ENCODE data around the gene OTUD5. TPM values are rescaled to one million over a fixed set of nuclear protein-coding genes. Genes with fewer than 3 reads are reported as not detected.

The OTUD5 gene
- total RNA-seq, 2 donors from 2014 or later, result 50.3 to 56.5 TPM

DNA sequence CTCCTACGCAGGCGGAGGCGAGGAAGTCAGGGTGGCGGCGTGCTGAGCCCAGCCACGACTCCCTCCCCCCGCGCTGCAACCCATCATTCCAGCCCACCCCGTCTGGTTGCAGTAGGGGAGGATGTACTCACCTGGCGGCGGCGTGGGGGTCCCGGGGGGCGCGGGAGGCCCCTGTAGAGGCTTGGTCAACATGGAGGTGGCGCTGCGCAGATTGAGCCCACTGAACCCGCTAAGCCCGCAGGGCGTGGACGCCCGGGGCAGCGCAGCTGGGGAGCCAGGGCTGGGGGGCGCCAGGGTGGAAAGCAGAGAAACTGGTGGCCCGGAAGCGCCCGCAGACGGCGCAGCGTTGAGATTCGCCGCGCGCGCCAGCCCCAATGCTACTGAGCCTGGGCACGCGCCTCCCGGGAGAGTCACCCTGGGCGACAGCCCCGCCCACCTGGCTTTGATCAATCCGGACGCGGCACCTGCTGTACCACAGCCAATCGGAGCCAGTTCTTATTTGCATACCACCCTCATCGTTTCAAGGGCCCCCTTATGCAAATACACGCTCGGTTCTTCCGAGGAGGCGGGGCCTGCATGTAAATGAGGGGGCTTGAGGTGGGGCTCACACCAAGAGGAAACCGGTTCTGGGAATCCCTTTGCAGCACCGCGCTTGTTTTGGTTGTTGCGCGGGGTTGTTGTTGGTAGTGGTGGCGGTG, 38.6 kb downstream of the OTUD5 start, which contains the start of gene PIM2:
Gene PIM2 (minus strand): TSS at position 382 of the 698 bp plus-strand sequence. CDS start 190 bp downstream, at position 192.
- Mint-ChIP-seq H3K36me3 (ENCODE audit: low read depth) (peaks cover 47% of the 10 kb centered on the region), H3K27ac (peak within 1 kb of the TSS; percentile 98)
- H3K27me3 ChIP-seq (ENCODE audit: control insufficient read depth, insufficient read depth, low read length, poor library complexity, severe bottlenecking), result no peaks in the 10 kb centered on the region

DNA sequence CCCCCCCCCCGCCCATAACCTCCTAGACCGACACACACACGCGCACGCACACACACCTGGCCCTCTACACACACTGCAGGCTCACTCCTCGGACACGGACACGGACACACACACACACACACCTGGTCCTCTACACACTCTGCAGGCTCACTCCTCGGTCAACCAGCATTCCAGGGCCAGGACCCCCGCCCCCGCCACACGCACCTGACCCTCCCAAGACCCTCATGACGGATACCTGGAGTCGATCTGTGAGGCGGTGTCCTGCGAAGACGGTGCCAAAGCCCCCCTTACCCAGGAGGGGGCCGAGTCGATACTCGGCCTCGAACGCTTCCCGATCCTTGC, 39.1 kb downstream of the OTUD5 start:
- Mint-ChIP-seq H3K27ac (peak overlapping the region; percentile 93), H3K4me3 (peak overlapping the region; percentile 90), H3K4me1 (peaks cover 28% of the 10 kb centered on the region), H3K9me3 (peaks cover 56% of the 10 kb centered on the region), H3K27me3 (ENCODE audit: insufficient read depth) (no peaks in the 10 kb centered on the region), H3K36me3 (ENCODE audit: low read depth) (peaks cover 47% of the 10 kb centered on the region)
- no peaks in the 10 kb centered on the region for H3K4me1 ChIP-seq (ENCODE audit: control insufficient read depth, insufficient read depth, low read length)
- 0% methylated on average over 14 of the region's 23 CpGs; no CpG with 5 or more reads in 1 of the 2 experiments for WGBS, 2 experiments (ENCODE audit: insufficient coverage in 1 of 2, insufficient read length in 1 of 2)
- DNase-seq, result no peak
- TF ChIP-seq, protein P1, sequence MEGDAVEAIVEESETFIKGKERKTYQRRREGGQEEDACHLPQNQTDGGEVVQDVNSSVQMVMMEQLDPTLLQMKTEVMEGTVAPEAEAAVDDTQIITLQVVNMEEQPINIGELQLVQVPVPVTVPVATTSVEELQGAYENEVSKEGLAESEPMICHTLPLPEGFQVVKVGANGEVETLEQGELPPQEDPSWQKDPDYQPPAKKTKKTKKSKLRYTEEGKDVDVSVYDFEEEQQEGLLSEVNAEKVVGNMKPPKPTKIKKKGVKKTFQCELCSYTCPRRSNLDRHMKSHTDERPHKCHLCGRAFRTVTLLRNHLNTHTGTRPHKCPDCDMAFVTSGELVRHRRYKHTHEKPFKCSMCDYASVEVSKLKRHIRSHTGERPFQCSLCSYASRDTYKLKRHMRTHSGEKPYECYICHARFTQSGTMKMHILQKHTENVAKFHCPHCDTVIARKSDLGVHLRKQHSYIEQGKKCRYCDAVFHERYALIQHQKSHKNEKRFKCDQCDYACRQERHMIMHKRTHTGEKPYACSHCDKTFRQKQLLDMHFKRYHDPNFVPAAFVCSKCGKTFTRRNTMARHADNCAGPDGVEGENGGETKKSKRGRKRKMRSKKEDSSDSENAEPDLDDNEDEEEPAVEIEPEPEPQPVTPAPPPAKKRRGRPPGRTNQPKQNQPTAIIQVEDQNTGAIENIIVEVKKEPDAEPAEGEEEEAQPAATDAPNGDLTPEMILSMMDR (conservative IDR thresholded peaks at IDR 0.05), result no peak
- H3K36me3 ChIP-seq (ENCODE audit: control insufficient read depth, insufficient read depth, low read length), result peaks cover 32% of the 10 kb centered on the region
- no peaks in the 10 kb centered on the region for H3K27me3 ChIP-seq (ENCODE audit: control insufficient read depth, insufficient read depth, low read length, poor library complexity, severe bottlenecking)
- H3K9me3 ChIP-seq (ENCODE audit: control insufficient read depth, low read length), result no peaks in the 10 kb centered on the region
- peak overlapping the region; percentile 77 for H3K9ac ChIP-seq (ENCODE audit: extremely low read depth, low read length, poor library complexity, severe bottlenecking)
- H3K4me3 ChIP-seq (ENCODE audit: low read length), result peak overlapping the region; percentile 88
- H3K27ac ChIP-seq (ENCODE audit: low read depth, low read length), result no peak overlapping the region

More for the DNA sequence above, 38.6 kb downstream of the OTUD5 start, which contains the start of gene PIM2:
- Histone ChIP-seq H3K9ac (ENCODE audit: extremely low read depth, low read length, poor library complexity, severe bottlenecking) (peak within 1 kb of the TSS; percentile 83), H3K9me3 (ENCODE audit: control insufficient read depth, low read length) (no peaks in the 10 kb centered on the region), H3K36me3 (ENCODE audit: control insufficient read depth, insufficient read depth, low read length) (peaks cover 31% of the 10 kb centered on the region), H3K27ac (ENCODE audit: low read depth, low read length) (peak within 1 kb of the TSS; percentile 69), H3K4me3 (ENCODE audit: low read length) (peak within 1 kb of the TSS; percentile 88), H3K4me1 (ENCODE audit: control insufficient read depth, insufficient read depth, low read length) (no peaks in the 10 kb centered on the region)
- Mint-ChIP-seq H3K9me3 (peaks cover 56% of the 10 kb centered on the region), H3K4me1 (peaks cover 28% of the 10 kb centered on the region), H3K4me3 (peak within 1 kb of the TSS; percentile 90), H3K27me3 (ENCODE audit: insufficient read depth) (no peaks in the 10 kb centered on the region)
- WGBS, 2 experiments (ENCODE audit: insufficient coverage in 1 of 2, insufficient read length in 1 of 2), result 0% methylated on average over 42 of the region's 55 CpGs; no CpG with 5 or more reads in 1 of the 2 experiments
- TF ChIP-seq, protein P1 (conservative IDR thresholded peaks at IDR 0.05), result no peak
- DNase-seq, result peak; percentile 95

DNA sequence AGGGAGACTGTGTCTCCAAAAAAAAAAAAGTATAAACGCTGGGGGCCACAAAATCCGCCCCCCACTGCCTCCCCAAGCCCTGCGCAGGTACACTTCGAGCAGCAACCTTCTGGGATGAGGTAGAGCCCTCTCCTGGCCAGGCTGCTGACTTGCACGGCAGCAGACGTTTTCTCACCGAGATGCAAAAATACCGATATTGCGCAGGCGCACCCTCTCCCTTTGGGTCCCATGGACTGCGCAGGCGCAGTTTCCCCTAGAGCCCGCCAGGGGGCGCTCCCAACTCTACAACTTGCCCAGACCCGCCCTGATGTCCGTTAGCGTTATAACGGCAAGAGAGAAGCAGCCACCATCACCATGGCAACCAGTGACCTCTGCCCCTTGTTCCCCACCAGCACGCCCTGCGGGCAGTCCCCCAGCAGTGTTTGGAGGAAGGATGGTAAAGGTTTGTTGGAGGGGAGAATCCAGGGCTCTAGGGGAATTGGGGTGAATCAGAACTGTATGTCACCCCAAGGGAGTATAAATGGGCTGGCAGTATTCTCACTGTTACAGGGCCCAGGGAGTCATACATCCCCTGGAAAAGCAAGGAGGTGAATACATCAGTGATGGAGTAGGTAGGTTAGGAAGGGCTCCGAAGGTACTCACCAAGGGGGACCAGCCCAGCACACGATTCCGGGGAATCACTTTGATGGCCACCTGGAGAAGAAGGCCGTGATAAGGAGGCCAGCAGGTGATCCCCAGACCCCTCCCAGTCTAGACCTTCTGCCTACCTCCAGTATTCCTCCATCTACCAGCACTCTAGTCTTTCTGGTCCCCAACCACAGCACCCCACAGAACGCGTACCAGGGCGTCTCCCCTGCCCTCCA, 40.0 kb downstream of the OTUD5 start:
- Histone ChIP-seq H3K4me3 (ENCODE audit: low read length) (peak overlapping the region; percentile 88), H3K27ac (ENCODE audit: low read depth, low read length) (no peak overlapping the region), H3K4me1 (ENCODE audit: control insufficient read depth, insufficient read depth, low read length) (no peaks in the 10 kb centered on the region), H3K9ac (ENCODE audit: extremely low read depth, low read length, poor library complexity, severe bottlenecking) (peak overlapping the region; percentile 49), H3K9me3 (ENCODE audit: control insufficient read depth, low read length) (no peaks in the 10 kb centered on the region), H3K27me3 (ENCODE audit: control insufficient read depth, insufficient read depth, low read length, poor library complexity, severe bottlenecking) (no peaks in the 10 kb centered on the region), H3K36me3 (ENCODE audit: control insufficient read depth, insufficient read depth, low read length) (peaks cover 35% of the 10 kb centered on the region)
- TF ChIP-seq, protein P1 (conservative IDR thresholded peaks at IDR 0.05), result peak; percentile 92
- WGBS, 2 experiments (ENCODE audit: insufficient coverage in 1 of 2, insufficient read length in 1 of 2), result 1% methylated on average over 27 of the region's 27 CpGs; no CpG with 5 or more reads in 1 of the 2 experiments
- Mint-ChIP-seq H3K9me3 (peaks cover 52% of the 10 kb centered on the region), H3K27me3 (ENCODE audit: insufficient read depth) (no peaks in the 10 kb centered on the region), H3K4me1 (peaks cover 30% of the 10 kb centered on the region), H3K36me3 (ENCODE audit: low read depth) (peaks cover 46% of the 10 kb centered on the region), H3K27ac (peak overlapping the region; percentile 93), H3K4me3 (peak overlapping the region; percentile 90)
- peak; percentile 94 for DNase-seq

Measured in endodermal cell (in vitro differentiated cells).